GM12892 (cell line): Measurements from ENCODE around the gene COP1.

ENCODE experiments used
- POLR2A ChIP-seq: IDR thresholded peaks from 2 replicates; pipeline ENCODE4 v1.6.1; 2011; ENCODE audit warnings: low read depth, low read length, control low read depth
- POLR2AphosphoS5 ChIP-seq: IDR thresholded peaks from 2 replicates; pipeline ENCODE4 v1.6.1; 2011; ENCODE audit warnings: low read depth, low read length, control low read depth
- TAF1 ChIP-seq: IDR thresholded peaks from 2 replicates; pipeline ENCODE4 v1.6.1; 2011; ENCODE audit warnings: low read depth, mild to moderate bottlenecking, control low read depth, low read length, borderline replicate concordance

DNA sequence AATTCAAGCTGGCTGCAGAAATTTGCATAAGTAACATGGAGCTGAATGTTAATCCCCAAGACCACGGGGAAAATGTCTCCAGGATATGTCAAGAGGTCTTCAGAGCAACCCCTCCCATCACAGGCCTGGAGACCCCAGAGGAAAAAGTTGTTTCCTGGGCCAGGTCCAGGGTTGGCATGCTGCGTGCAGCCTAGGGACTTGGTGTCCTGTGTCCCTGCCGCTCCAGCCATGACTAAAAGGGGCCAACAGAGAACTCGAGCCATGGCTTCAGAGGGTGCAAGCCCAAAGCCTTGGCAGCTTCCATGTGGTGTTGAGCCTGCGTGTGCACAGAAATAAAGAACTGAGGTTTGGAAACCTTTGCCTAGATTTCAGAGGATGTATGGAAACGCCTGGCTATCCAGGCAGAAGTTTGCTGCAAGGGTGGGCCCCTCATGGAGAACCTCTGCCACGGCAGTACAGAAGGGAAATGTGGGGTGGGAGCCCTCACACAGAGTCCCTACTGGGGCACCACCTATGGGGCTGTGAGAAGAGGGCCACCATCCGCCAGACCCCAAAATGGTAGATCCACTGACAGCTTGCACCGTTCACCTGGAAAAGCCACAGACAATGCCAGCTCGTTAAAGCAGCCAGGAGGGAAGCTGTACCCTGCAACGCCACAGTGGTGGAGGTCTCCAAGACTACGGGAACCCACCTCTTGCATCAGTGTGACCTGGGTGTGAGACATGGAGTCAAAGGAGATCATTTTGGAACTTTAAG lies 222.9 kb downstream of the COP1 start:
- TF ChIP-seq POLR2A (no peak), POLR2AphosphoS5 (no peak), TAF1 (no peak)
